ENCODE data around the gene NSRP1.
"Not testable (repeated sequence)": the region's sequence is repeated elsewhere in the genome, so short reads cannot be mapped to it uniquely, and the experiment has no call there.

The NSRP1 gene

GRCh38 chr17:30118635-30119034 is 2.0 kb downstream of the NSRP1 start:
- not testable (repeated sequence) for DNase-seq (ENCODE audit: extremely low read depth in 1 of 2, low read depth in 1 of 2)

DNA sequence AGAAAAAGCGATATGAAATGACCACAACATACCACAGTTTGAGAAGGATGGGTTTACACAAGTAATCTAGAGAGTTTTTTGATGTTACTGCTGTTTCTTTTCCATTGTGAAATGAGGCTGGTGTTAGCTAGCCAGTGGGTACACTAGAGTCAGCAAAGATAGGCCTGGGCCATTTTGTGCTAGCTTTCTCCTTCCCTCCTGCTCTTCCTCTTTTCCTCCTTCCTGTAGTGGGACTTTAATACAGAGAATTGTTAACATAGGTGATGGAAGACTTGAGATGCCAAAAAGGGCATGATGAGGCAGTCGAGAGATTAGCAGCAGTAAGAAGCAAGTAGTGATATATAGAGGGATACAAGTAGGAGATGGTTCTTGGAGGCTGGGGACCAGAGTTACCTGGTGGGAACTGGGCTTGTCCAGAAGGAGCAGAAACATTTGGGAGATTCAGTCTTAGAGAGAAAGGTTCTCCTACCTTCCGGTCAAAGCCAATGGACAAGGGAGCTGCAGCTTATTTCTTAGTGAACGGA is 7.7 kb downstream of the NSRP1 start:
- no peak for DNase-seq (ENCODE audit: extremely low read depth in 1 of 2, low read depth in 1 of 2)

- DNase-seq (ENCODE audit: extremely low read depth in 1 of 2, low read depth in 1 of 2): no peak
These were observed 13.5 kb downstream of the NSRP1 start for GRCh38 chr17:30130121-30130520.

DNA sequence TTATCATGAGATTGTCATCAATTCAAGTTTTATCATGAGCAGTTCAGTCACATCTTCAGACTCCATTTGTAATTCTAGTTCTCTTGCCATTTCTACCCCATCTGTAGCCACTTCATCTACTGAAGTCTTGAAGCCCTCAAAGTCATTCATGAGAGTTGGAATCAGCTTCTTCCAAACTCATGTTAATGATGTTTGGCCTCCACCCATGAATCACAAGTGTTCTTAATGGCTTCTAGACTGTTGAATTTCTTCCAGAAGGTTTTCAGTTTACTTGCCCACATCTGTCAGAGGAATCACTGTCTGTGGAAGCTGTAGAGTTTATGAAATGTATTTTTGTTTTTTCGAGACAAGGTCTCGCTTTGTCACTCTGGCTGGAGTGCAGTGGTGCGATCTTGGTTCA is 16.0 kb downstream of the NSRP1 start:
- no peak for DNase-seq (ENCODE audit: extremely low read depth in 1 of 2, low read depth in 1 of 2)

- DNase-seq (ENCODE audit: extremely low read depth in 1 of 2, low read depth in 1 of 2): no peak
These were observed 16.6 kb downstream of the NSRP1 start for GRCh38 chr17:30133197-30133596.

- DNase-seq (ENCODE audit: extremely low read depth in 1 of 2, low read depth in 1 of 2): no peak
These were observed 17.9 kb downstream of the NSRP1 start for GRCh38 chr17:30134551-30134950.

DNA sequence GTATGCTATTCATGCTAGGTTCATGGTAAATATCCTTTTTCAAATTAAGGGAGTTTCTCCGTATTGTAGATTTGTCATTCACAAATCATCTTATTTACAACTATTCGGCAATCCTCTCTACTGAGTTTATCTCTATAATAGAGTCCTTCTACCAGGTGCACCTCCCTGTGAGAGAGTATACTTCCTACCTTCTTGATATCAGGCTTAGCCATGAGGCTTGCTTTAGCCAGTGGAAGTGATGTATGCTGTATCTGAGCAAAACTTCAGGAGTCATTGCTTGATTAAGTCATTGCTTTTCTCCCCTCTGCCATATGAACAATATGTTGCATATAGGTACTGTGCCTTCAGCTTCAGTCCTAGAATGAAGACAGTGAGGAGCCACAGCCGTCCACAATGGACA is 20.5 kb downstream of the NSRP1 start:
- no peak for DNase-seq (ENCODE audit: extremely low read depth in 1 of 2, low read depth in 1 of 2)

DNA sequence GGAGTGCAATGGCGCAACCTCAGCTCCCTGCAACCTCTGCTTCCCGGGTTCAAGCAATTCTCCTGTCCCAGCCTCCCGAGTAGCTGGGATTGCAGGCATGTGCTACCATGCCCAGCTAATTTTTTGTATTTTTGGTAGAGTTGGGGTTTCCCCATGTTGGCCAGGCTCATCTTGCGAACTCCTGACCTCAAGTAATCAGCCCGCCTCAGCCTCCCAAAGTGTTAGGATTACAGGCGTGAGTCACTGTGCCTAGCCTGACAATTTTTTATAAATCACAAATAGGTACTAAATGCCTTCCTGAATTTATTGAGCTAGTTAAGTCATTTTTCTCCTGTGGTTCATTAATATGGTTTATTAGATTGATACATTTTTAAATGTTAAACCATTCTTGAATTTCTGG is 31.2 kb downstream of the NSRP1 start:
- not testable (repeated sequence) for DNase-seq (ENCODE audit: extremely low read depth in 1 of 2, low read depth in 1 of 2)

DNA sequence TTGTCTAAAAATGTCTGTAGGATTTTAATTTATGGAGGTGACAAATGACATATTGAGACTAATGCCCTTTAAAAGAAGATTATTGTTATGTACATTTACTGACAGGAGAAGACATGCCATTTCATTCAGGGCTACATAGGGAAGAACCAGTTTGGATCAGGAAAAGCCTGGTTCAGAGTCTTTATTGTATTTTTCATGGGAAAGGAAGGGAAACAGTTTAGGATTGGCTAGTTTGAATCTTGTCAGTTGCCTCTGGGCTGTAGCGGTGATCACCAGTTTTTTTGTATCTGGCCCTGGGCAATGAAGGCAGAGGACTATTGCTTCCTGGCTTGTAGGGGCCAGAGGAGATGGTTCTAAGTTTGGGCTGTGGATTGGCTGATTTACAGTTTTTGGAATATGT is 31.8 kb downstream of the NSRP1 start:
- DNase-seq (ENCODE audit: extremely low read depth in 1 of 2, low read depth in 1 of 2): no peak

DNA sequence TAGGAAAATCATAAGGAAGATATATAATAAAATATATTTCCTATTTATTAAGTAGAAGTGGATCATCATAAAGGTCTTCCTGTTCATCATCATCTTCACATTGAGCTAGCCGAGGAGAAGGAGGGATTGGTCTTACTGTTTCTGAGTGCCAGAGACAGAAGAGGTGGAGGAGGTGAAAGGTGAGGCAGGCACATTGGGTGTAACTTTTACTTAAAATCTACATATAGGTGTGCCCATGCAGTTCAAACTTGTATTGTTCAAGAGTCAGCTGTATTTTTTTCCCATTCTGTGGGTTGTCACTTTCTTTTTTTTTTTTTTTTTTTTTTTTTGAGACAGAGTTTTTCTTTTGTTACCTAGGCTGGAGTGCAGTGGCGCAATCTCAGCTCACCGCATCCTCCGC is 34.9 kb downstream of the NSRP1 start:
- DNase-seq (ENCODE audit: extremely low read depth in 1 of 2, low read depth in 1 of 2): no peak

DNA sequence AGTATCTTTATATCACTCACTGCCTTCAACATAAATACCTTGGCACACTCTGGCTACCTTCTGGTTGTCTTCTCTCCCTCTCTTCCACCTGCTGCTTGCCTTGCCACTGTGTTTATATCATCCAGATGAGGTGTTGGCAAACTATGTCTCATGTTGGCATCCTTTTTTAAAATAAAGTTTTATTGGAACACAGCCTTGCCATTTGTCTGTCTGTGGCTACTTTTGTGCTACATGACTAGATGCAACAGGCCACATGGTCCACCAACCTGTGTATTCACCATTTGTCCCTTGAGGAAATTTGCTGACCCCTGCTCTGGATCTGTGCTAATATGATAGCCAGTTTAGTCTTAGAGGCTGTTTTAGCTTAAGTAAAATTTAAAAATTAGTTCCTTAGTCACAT is 36.8 kb downstream of the NSRP1 start:
- no peak for DNase-seq (ENCODE audit: extremely low read depth in 1 of 2, low read depth in 1 of 2)

- no peak for DNase-seq (ENCODE audit: extremely low read depth in 1 of 2, low read depth in 1 of 2)
These were observed 38.8 kb downstream of the NSRP1 start for GRCh38 chr17:30155389-30155788.

DNA sequence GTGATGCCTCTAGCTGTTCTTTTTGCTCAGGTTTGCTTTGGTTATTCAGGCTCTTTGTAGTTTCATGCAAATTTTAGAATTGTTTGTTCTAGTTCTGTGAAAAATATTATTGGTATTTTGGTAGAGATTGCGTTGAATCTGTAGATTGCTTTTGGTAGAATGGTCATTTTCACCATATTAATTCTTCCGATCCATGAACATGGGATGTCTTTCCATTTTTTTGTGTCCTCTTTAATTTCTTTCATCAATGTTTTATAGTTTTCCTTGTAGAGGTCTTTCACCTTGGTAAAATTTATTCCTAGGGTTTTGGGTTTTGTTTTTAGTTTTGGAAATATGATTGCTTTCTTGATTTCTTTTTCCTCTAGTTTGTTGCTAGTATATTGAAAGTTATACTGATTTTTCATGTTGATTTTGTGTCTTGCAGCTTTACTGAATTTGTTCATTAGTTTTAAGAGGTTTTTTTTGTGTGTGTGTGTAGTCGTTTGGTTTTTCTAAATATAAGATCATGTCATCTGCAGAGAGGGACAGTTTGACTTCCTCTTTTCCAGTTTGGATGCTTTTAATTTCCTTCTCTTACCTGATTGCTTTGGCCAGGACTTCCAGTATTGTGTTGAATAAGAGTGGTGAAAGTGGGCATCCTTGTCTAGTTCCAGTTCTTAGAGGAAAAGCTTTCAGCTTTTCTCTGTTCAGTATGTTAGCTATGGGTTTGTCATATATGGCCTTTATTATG is 42.4 kb downstream of the NSRP1 start:
- no peak for DNase-seq (ENCODE audit: extremely low read depth in 1 of 2, low read depth in 1 of 2)

DNA sequence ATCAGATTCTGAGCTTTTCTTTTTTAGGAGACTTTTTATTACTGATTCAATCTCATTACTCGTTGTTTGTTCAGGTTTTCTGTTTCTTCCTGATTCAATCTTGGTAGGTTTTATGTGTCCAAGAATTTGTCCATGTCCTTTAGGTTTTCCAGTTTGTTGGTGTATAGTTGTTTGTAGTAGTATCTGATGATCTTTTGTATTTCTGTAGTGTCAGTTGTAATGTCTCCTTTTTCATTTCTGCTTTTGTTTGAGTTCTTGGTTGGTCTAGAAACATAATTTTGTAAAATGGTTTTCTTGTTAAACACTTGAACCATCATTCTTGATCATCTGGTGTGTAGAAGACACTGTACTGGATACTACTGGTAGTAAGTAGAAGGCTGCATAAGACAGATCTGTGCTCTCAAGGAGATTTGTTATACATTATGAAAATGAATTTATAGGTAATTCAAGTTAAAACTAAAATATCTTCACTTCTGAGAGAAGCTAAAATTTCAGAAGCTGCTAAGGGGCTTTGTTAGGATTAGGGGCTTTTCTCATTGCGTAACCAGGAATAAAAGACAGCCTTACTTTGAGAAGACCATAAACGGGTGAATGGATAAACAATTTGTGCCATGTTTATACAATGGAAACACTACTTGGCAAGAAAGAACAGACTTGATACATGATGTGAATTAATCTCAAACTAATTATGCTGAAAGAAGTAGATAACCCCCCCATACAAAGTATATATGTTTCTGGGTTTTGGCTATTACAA is 44.0 kb downstream of the NSRP1 start:
- DNase-seq (ENCODE audit: extremely low read depth in 1 of 2, low read depth in 1 of 2): no peak

DNA sequence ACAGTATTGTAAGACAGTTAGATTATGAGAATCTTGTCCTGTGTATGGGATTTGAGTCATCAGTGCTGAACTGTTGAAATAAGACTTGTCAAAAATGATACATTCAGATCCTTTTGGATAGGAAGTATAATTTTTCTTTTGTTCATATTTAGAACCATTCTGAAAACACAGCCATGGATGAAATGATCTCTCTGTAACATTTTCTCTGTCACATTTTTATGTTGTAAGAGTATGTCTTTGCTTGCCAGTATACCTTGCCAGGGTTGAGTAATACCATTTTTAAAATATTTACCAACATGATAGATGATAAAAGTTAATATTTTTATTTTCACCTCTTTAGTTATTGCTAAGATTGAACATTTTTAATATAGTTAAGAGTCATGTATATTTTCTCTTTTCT is 45.0 kb downstream of the NSRP1 start:
- DNase-seq (ENCODE audit: extremely low read depth in 1 of 2, low read depth in 1 of 2): no peak

GRCh38 chr17:30164531-30164930 is 47.9 kb downstream of the NSRP1 start:
- DNase-seq (ENCODE audit: extremely low read depth in 1 of 2, low read depth in 1 of 2): no peak

- no peak for DNase-seq (ENCODE audit: extremely low read depth in 1 of 2, low read depth in 1 of 2)
These were observed 48.5 kb downstream of the NSRP1 start for GRCh38 chr17:30165147-30165546.

DNA sequence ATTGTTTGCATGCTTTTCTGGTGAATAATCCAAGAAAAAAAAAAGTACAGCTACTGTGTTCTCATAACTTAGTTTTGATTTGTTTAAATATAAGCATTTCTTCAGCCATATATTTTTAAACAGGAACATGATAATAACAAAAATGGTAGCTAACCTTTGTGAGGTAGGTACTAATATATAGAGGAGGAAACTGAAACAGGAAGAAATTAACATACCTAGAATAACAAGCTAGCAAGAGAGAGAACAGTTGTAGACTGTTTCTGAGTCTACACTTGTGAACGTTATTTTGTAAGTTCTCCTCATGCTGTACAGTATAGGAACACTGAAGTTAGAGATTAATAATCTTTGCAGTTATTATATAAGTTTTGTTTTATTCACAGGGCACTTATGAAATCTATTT is 49.3 kb downstream of the NSRP1 start:
- DNase-seq (ENCODE audit: extremely low read depth in 1 of 2, low read depth in 1 of 2): no peak

GRCh38 chr17:30170415-30170987 is 53.9 kb downstream of the NSRP1 start:
- DNase-seq (ENCODE audit: extremely low read depth in 1 of 2, low read depth in 1 of 2): no peak

DNA sequence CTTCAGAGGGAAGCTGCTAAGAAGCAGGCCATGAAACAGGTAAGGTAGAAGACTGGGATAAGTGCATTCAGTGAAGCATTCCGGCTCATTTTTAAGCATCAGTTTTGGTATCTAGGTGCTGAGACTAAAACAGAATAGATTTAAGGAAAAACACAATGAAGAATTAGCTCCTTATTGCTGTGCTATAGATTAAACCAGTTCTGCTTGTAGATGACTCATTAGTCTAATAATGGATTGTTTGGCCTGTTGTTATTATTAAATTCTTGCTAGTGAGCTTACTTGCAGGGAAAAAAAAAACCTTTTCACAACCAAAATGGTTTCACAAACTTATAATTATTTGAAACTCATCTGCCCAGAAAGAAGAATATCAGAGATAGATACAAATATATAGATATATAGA is 55.9 kb downstream of the NSRP1 start:
- no peak for DNase-seq (ENCODE audit: extremely low read depth in 1 of 2, low read depth in 1 of 2)

- no peak for DNase-seq (ENCODE audit: extremely low read depth in 1 of 2, low read depth in 1 of 2)
These were observed 57.0 kb downstream of the NSRP1 start for GRCh38 chr17:30173649-30174048.

GRCh38 chr17:30174556-30174955 is 57.9 kb downstream of the NSRP1 start:
- DNase-seq (ENCODE audit: extremely low read depth in 1 of 2, low read depth in 1 of 2): no peak

Data from stimulated activated CD8-positive, alpha-beta memory T cell treated with anti-CD3 and anti-CD28 coated beads, Interleukin-7, amount 100 ng/mL, for 48 hours (primary cell).